ENCODE results near the gene CDH16.

Gene CDH16

GRCh38 chr16:66919569-66920298 lies 1.0 kb upstream of the CDH16 start:
- H3K4me1 ChIP-seq (ENCODE audit: low read length), result 0 out of 2 replicates have a peak, but pooled peaks cover 3% of the 10 kb centered on the region
- H3K79me2 ChIP-seq (ENCODE audit: low read length), result no peaks in the 10 kb centered on the region
- no peak overlapping the region for H2AFZ ChIP-seq (ENCODE audit: low read depth, low read length)
- no peaks in the 10 kb centered on the region for H4K20me1 ChIP-seq (ENCODE audit: insufficient read depth, low read length)
- H3K9ac ChIP-seq (ENCODE audit: low read length), result no peak overlapping the region
- H3K36me3 ChIP-seq (replicated peaks; ENCODE audit: low read depth, low read length), result no peaks in the 10 kb centered on the region
- 0 out of 2 replicates have a peak, but pooled peaks cover 8% of the 10 kb centered on the region for H3K27me3 ChIP-seq (ENCODE audit: low read depth, low read length)
- H3K4me3 ChIP-seq (ENCODE audit: low read length), result no peak overlapping the region
- no peak overlapping the region for H3K27ac ChIP-seq (ENCODE audit: low read length)
- H3K4me2 ChIP-seq (ENCODE audit: low read length), result no peak overlapping the region
- TF ChIP-seq, protein P1, sequence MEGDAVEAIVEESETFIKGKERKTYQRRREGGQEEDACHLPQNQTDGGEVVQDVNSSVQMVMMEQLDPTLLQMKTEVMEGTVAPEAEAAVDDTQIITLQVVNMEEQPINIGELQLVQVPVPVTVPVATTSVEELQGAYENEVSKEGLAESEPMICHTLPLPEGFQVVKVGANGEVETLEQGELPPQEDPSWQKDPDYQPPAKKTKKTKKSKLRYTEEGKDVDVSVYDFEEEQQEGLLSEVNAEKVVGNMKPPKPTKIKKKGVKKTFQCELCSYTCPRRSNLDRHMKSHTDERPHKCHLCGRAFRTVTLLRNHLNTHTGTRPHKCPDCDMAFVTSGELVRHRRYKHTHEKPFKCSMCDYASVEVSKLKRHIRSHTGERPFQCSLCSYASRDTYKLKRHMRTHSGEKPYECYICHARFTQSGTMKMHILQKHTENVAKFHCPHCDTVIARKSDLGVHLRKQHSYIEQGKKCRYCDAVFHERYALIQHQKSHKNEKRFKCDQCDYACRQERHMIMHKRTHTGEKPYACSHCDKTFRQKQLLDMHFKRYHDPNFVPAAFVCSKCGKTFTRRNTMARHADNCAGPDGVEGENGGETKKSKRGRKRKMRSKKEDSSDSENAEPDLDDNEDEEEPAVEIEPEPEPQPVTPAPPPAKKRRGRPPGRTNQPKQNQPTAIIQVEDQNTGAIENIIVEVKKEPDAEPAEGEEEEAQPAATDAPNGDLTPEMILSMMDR (IDR thresholded peaks at IDR 0.05; ENCODE audit: low read depth, low read length), result no peak
- TF ChIP-seq EZH2phosphoT487 (IDR thresholded peaks at IDR 0.05; ENCODE audit: low read depth), result no peak
- H3K9me3 ChIP-seq (ENCODE audit: insufficient read depth, low read length), result no peaks in the 10 kb centered on the region

- Histone ChIP-seq H3K36me3 (replicated peaks; ENCODE audit: low read depth, low read length) (no peaks in the 10 kb centered on the region), H2AFZ (ENCODE audit: low read depth, low read length) (no peak overlapping the region), H3K9ac (ENCODE audit: low read length) (no peak overlapping the region), H3K79me2 (ENCODE audit: low read length) (no peaks in the 10 kb centered on the region), H3K4me2 (ENCODE audit: low read length) (no peak overlapping the region), H3K4me3 (ENCODE audit: low read length) (no peak overlapping the region), H3K27ac (ENCODE audit: low read length) (no peak overlapping the region), H3K9me3 (ENCODE audit: insufficient read depth, low read length) (no peaks in the 10 kb centered on the region), H3K4me1 (ENCODE audit: low read length) (0 out of 2 replicates have a peak, but pooled peaks cover 3% of the 10 kb centered on the region), H3K27me3 (ENCODE audit: low read depth, low read length) (0 out of 2 replicates have a peak, but pooled peaks cover 8% of the 10 kb centered on the region), H4K20me1 (ENCODE audit: insufficient read depth, low read length) (no peaks in the 10 kb centered on the region)
- TF ChIP-seq, protein P1 (IDR thresholded peaks at IDR 0.05; ENCODE audit: low read depth, low read length), result no peak
- no peak for TF ChIP-seq EZH2phosphoT487 (IDR thresholded peaks at IDR 0.05; ENCODE audit: low read depth)
Observed at GRCh38 chr16:66918355-66918754, 330 bp downstream of the CDH16 start.

GRCh38 chr16:66917741-66918140 lies 944 bp downstream of the CDH16 start:
- Histone ChIP-seq H3K27me3 (ENCODE audit: low read depth, low read length) (0 out of 2 replicates have a peak, but pooled peaks cover 8% of the 10 kb centered on the region), H3K79me2 (ENCODE audit: low read length) (no peaks in the 10 kb centered on the region), H4K20me1 (ENCODE audit: insufficient read depth, low read length) (no peaks in the 10 kb centered on the region), H3K9ac (ENCODE audit: low read length) (no peak overlapping the region), H3K9me3 (ENCODE audit: insufficient read depth, low read length) (no peaks in the 10 kb centered on the region), H3K4me1 (ENCODE audit: low read length) (0 out of 2 replicates have a peak, but pooled peaks cover 3% of the 10 kb centered on the region), H3K4me3 (ENCODE audit: low read length) (no peak overlapping the region), H3K27ac (ENCODE audit: low read length) (no peak overlapping the region), H3K36me3 (replicated peaks; ENCODE audit: low read depth, low read length) (no peaks in the 10 kb centered on the region), H3K4me2 (ENCODE audit: low read length) (no peak overlapping the region), H2AFZ (ENCODE audit: low read depth, low read length) (no peak overlapping the region)
- TF ChIP-seq, protein P1 (IDR thresholded peaks at IDR 0.05; ENCODE audit: low read depth, low read length), result no peak
- TF ChIP-seq EZH2phosphoT487 (IDR thresholded peaks at IDR 0.05; ENCODE audit: low read depth), result no peak

GRCh38 chr16:66916518-66916917 lies 2.2 kb downstream of the CDH16 start:
- TF ChIP-seq EZH2phosphoT487 (IDR thresholded peaks at IDR 0.05; ENCODE audit: low read depth), result no peak
- TF ChIP-seq, protein P1 (IDR thresholded peaks at IDR 0.05; ENCODE audit: low read depth, low read length), result no peak
- Histone ChIP-seq H3K9me3 (ENCODE audit: insufficient read depth, low read length) (no peaks in the 10 kb centered on the region), H3K4me2 (ENCODE audit: low read length) (no peak overlapping the region), H3K27me3 (ENCODE audit: low read depth, low read length) (0 out of 2 replicates have a peak, but pooled peaks cover 8% of the 10 kb centered on the region), H3K79me2 (ENCODE audit: low read length) (no peaks in the 10 kb centered on the region), H3K36me3 (replicated peaks; ENCODE audit: low read depth, low read length) (no peaks in the 10 kb centered on the region), H2AFZ (ENCODE audit: low read depth, low read length) (no peak overlapping the region), H3K4me3 (ENCODE audit: low read length) (no peak overlapping the region), H3K27ac (ENCODE audit: low read length) (no peak overlapping the region), H3K9ac (ENCODE audit: low read length) (no peak overlapping the region), H3K4me1 (ENCODE audit: low read length) (0 out of 2 replicates have a peak, but pooled peaks cover 3% of the 10 kb centered on the region), H4K20me1 (ENCODE audit: insufficient read depth, low read length) (no peaks in the 10 kb centered on the region)
